Type B pancreatic cell (in vitro differentiated cells): Measurements from ENCODE around the gene EFS. TPM values are rescaled to one million over a fixed set of nuclear protein-coding genes. Genes with fewer than 3 reads are reported as not detected.

ENCODE experiments used
- DNase-seq: peaks from one replicate; pipeline ENCODE4 v3.0.0; 2021; ENCODE audit warnings: mixed read lengths; ENCODE audit not compliant: unreplicated experiment; ENCODE audit errors: extremely low spot score
- H3K27ac Mint-ChIP-seq: 2 replicates; pipeline ENCODE4 v1.8.0; 2021; ENCODE audit warnings: mild to moderate bottlenecking, mixed read lengths
- H3K27me3 Mint-ChIP-seq: 2 replicates; pipeline ENCODE4 v1.8.0; 2021; ENCODE audit warnings: mixed read lengths
- H3K36me3 Mint-ChIP-seq: 2 replicates; pipeline ENCODE4 v1.8.0; 2021; ENCODE audit warnings: mixed read lengths
- H3K4me1 Mint-ChIP-seq: one replicate; pipeline ENCODE4 v1.8.0; 2021; ENCODE audit warnings: mixed read lengths; ENCODE audit not compliant: unreplicated experiment
- H3K4me3 Mint-ChIP-seq: 2 replicates; pipeline ENCODE4 v1.8.0; 2021; ENCODE audit warnings: mild to moderate bottlenecking, mixed read lengths
- H3K9me3 Mint-ChIP-seq: 2 replicates; pipeline ENCODE4 v1.8.0; 2021; ENCODE audit warnings: mixed read lengths
- CTCF ChIP-seq: fragments of 200-600 bp; sonication (generic); conservative IDR thresholded peaks from 2 replicates; pipeline ENCODE4 v1.5.0; 2021; ENCODE audit warnings: antibody characterized with exemption, mild to moderate bottlenecking
- total RNA-seq: library from RNA; stranded (reverse); gene quantifications from 2 replicates; pipeline ENCODE4 v1.2.1, GENCODE V29; 2021; ENCODE audit warnings: low replicate concordance

Gene EFS
- total RNA-seq, 1 donor from 2014 or later, result 59.3 TPM

GRCh38 chr14:23406244-23406643, 41.3 kb upstream of the EFS start:
- Mint-ChIP-seq H3K4me3 (no peak overlapping the region), H3K27me3 (peaks cover 40% of the 10 kb centered on the region), H3K9me3 (no peaks in the 10 kb centered on the region)

GRCh38 chr14:23405516-23406025, 40.6 kb upstream of the EFS start:
- no peak for DNase-seq
- Mint-ChIP-seq H3K4me3 (no peak overlapping the region), H3K27me3 (peaks cover 34% of the 10 kb centered on the region)

More at GRCh38 chr14:23406244-23406643, 41.3 kb upstream of the EFS start:
- no peak for DNase-seq
- Mint-ChIP-seq H3K4me1 (no peaks in the 10 kb centered on the region), H3K27ac (no peak overlapping the region), H3K36me3 (no peaks in the 10 kb centered on the region)
- no peak for TF ChIP-seq CTCF

GRCh38 chr14:23405096-23405495, 40.1 kb upstream of the EFS start:
- H3K9me3 Mint-ChIP-seq, result no peaks in the 10 kb centered on the region

More at GRCh38 chr14:23405516-23406025, 40.6 kb upstream of the EFS start:
- H3K4me1 Mint-ChIP-seq, result no peaks in the 10 kb centered on the region
- no peak for TF ChIP-seq CTCF
- no peaks in the 10 kb centered on the region for H3K9me3 Mint-ChIP-seq
- H3K36me3 Mint-ChIP-seq, result no peaks in the 10 kb centered on the region
- H3K27ac Mint-ChIP-seq, result no peak overlapping the region

GRCh38 chr14:23404331-23404900, 39.4 kb upstream of the EFS start:
- H3K4me1 Mint-ChIP-seq, result peaks cover 6% of the 10 kb centered on the region

More at GRCh38 chr14:23405096-23405495, 40.1 kb upstream of the EFS start:
- Mint-ChIP-seq H3K36me3 (no peaks in the 10 kb centered on the region), H3K27me3 (peaks cover 32% of the 10 kb centered on the region), H3K27ac (no peak overlapping the region), H3K4me3 (no peak overlapping the region), H3K4me1 (no peaks in the 10 kb centered on the region)
- no peak for DNase-seq
- TF ChIP-seq CTCF, result no peak

GRCh38 chr14:23403908-23404307, 38.9 kb upstream of the EFS start:
- no peak for TF ChIP-seq CTCF

More at GRCh38 chr14:23404331-23404900, 39.4 kb upstream of the EFS start:
- no peak overlapping the region for H3K27ac Mint-ChIP-seq
- no peak for TF ChIP-seq CTCF
- no peak overlapping the region for H3K4me3 Mint-ChIP-seq
- H3K9me3 Mint-ChIP-seq, result no peaks in the 10 kb centered on the region
- H3K36me3 Mint-ChIP-seq, result no peaks in the 10 kb centered on the region
- no peak for DNase-seq
- H3K27me3 Mint-ChIP-seq, result peaks cover 32% of the 10 kb centered on the region

More at GRCh38 chr14:23403908-23404307, 38.9 kb upstream of the EFS start:
- Mint-ChIP-seq H3K9me3 (no peaks in the 10 kb centered on the region), H3K4me1 (peaks cover 9% of the 10 kb centered on the region), H3K27me3 (peaks cover 31% of the 10 kb centered on the region), H3K36me3 (no peaks in the 10 kb centered on the region), H3K27ac (no peak overlapping the region), H3K4me3 (no peak overlapping the region)
- no peak for DNase-seq
